NCI-H82 treated with DMSO at 0.1 percent for 48 hours (cell line): ENCODE data around the gene ARFIP1.

ENCODE experiments used
- DNase-seq: peaks from one replicate; lab custom pipeline; 2025; ENCODE audit not compliant: unreplicated experiment; lab: John Stamatoyannopoulos, UW

ARFIP1 gene

DNA sequence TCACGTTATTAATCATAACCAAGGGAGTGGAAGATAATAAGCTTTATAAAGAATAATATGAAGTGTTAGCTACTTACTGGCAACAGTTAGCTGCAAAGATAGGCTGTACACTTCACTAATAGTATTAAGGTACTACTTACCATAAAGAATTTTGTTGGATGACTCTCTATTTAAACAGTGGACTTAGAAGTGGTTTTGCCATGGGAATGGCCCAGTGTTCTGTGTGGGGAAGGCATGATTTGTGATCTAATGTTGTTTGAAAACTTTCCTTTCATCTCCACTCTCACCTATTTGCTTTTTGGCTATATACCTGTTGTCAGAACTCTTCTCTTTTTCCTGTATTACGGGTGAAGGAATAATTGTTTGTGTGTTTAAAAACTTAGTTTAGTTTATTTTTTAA lies 179.3 kb downstream of the ARFIP1 start:
- no peak for DNase-seq

DNA sequence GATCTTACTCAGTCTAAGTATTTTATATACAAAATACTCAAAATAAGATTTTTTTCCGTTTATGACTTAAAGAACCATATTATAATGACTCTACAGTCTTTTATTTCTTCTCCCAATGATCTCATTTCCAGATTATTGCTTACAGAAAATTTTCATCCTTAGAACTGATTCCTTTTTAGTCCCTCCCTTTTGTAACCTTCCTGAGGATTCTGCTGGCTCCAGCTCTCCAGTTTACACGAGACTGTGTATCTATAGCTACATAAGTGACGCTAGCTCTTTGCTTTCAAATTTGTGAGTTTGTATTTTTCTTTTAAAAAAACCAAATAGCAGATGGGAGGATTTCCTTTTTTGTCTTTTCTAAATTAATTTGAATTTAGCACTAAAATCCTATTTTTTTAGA lies 180.3 kb downstream of the ARFIP1 start:
- DNase-seq, result no peak

- DNase-seq, result no peak
Measured at GRCh38 chr4:152961014-152961772, 181.4 kb downstream of the ARFIP1 start.

DNA sequence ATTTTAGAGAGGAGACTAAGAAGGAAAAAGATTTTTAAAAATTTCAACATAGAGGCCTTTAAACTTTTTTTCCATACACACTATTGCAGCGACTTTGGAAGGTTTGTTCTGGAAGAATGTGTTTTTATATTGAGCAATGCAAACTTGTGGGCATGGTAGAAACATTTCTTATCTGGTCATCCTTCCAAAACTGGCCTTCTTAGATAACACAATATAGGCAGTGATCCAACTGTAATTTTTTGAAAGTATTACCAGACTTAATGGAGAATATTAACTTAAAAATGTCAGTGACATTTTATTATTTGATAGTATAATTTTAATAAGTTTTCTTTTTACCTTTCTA lies 182.0 kb downstream of the ARFIP1 start:
- DNase-seq, result no peak
